IMR-90 (cell line): ENCODE measurements around the gene AKAP6. TPM values are rescaled to one million over a fixed set of nuclear protein-coding genes. Genes with fewer than 3 reads are reported as not detected.

Source experiments
- ATAC-seq: fragments of 200-7000 bp; cut with Tn5 transposase; 2 replicates; pipeline ENCODE4 v1.9.1; 2020; ENCODE audit warnings: low read depth, mild to moderate bottlenecking, moderate library complexity
- BruUV-seq: library from RNA; stranded (reverse); fragments of 400-500 nt; replicated peaks from 2 replicates; lab custom pipeline; 2021; lab: Mats Ljungman, UMichigan
- CTCF ChIA-PET: fragments of 300-600 bp; formaldehyde crosslinking; extraction: SDS; loops from one replicate; lab custom pipeline; 2021; ENCODE audit warnings: antibody characterized with exemption; lab: Yijun Ruan, JAX
- POLR2A ChIA-PET: fragments of 300-600 bp; sonication (Branson Sonifier 250); formaldehyde crosslinking; loops from one replicate; lab custom pipeline; 2022; ENCODE audit warnings: antibody characterized with exemption; ENCODE audit not compliant: unreplicated experiment; lab: Charles Lee
- DNase-seq: peaks from one replicate; pipeline ENCODE4 v3.0.0; 2013
- H2AFZ ChIP-seq: replicated peaks from 2 replicates; pipeline ENCODE3; 2013; ENCODE audit warnings: low read length, mild to moderate bottlenecking; ENCODE audit not compliant: poor library complexity
- H2AK5ac ChIP-seq: 2 replicates; pipeline ENCODE4 v1.6.1; 2013; ENCODE audit warnings: low read depth, low read length, inconsistent platforms
- H2AK9ac ChIP-seq: replicated peaks from 2 replicates; pipeline ENCODE3; 2013; ENCODE audit warnings: mild to moderate bottlenecking, low read depth, low read length, moderate library complexity; ENCODE audit not compliant: poor library complexity
- H2BK120ac ChIP-seq: 2 replicates; pipeline ENCODE4 v1.6.1; 2013; ENCODE audit warnings: low read depth, low read length, inconsistent platforms
- H2BK15ac ChIP-seq: 3 replicates; pipeline ENCODE4 v1.6.1; 2013; ENCODE audit warnings: low read depth, low read length, inconsistent platforms
- H2BK20ac ChIP-seq: 2 replicates; pipeline ENCODE4 v1.6.1; 2013; ENCODE audit warnings: low read depth, mild to moderate bottlenecking, inconsistent platforms, low read length, moderate library complexity
- H2BK5ac ChIP-seq: 2 replicates; pipeline ENCODE4 v1.6.1; 2013; ENCODE audit warnings: mild to moderate bottlenecking, low read depth, low read length, inconsistent platforms; ENCODE audit not compliant: poor library complexity, severe bottlenecking
- H3K14ac ChIP-seq: replicated peaks from 2 replicates; pipeline ENCODE4 v1.6.1; 2013; ENCODE audit warnings: low read depth, low read length, inconsistent platforms
- H3K18ac ChIP-seq: 2 replicates; pipeline ENCODE4 v1.6.1; 2013; ENCODE audit warnings: low read depth, low read length, control low read depth
- H3K23ac ChIP-seq: 2 replicates; pipeline ENCODE4 v1.6.1; 2013; ENCODE audit warnings: low read depth, low read length, inconsistent platforms
- H3K27ac ChIP-seq: 2 replicates; pipeline ENCODE4 v1.5.1; 2013; ENCODE audit warnings: mild to moderate bottlenecking, control low read depth, low read length; ENCODE audit not compliant: insufficient read depth
- H3K27me3 ChIP-seq: 2 replicates; pipeline ENCODE4 v1.6.1; 2013; ENCODE audit warnings: low read length; ENCODE audit not compliant: control insufficient read depth, insufficient read depth
- H3K36me3 ChIP-seq: 2 replicates; pipeline ENCODE4 v1.6.1; 2013; ENCODE audit warnings: low read length, mixed read lengths; ENCODE audit not compliant: control insufficient read depth, insufficient read depth
- H3K4ac ChIP-seq: 2 replicates; pipeline ENCODE4 v1.6.1; 2013; ENCODE audit warnings: low read depth, low read length, inconsistent platforms
- H3K4me1 ChIP-seq: 2 replicates; pipeline ENCODE4 v1.6.1; 2013; ENCODE audit warnings: low read length, mixed read lengths; ENCODE audit not compliant: control insufficient read depth, insufficient read depth
- H3K4me2 ChIP-seq: 2 replicates; pipeline ENCODE4 v1.6.1; 2013; ENCODE audit warnings: low read depth, mild to moderate bottlenecking, control low read depth, low read length, moderate library complexity
- H3K4me3 ChIP-seq: 2 replicates; pipeline ENCODE4 v1.5.1; 2013; ENCODE audit warnings: low read depth, mild to moderate bottlenecking, control low read depth, low read length, moderate library complexity; ENCODE audit not compliant: insufficient read depth
- H3K56ac ChIP-seq: 2 replicates; pipeline ENCODE4 v1.6.1; 2013; ENCODE audit warnings: low read length, inconsistent platforms; ENCODE audit not compliant: insufficient read depth; ENCODE audit errors: extremely low read depth
- H3K79me1 ChIP-seq, 2 experiments: 2 replicates each; pipeline ENCODE4 v1.6.1; 2013; ENCODE audit warnings: low read length in 2 of 2, inconsistent platforms in 1 of 2, low read depth in 1 of 2
- H3K9ac ChIP-seq: 2 replicates; pipeline ENCODE4 v1.6.1; 2013; ENCODE audit warnings: low read depth, low read length, control low read depth
- H3K9me1 ChIP-seq: 2 replicates; pipeline ENCODE4 v1.6.1; 2013; ENCODE audit warnings: low read length, inconsistent platforms; ENCODE audit not compliant: insufficient read depth
- H3K9me3 ChIP-seq: 2 replicates; pipeline ENCODE4 v1.6.1; 2013; ENCODE audit warnings: low read length; ENCODE audit not compliant: control insufficient read depth, insufficient read depth
- H4K20me1 ChIP-seq: 2 replicates; pipeline ENCODE4 v1.6.1; 2013; ENCODE audit warnings: low read length, inconsistent platforms; ENCODE audit not compliant: insufficient read depth
- H4K5ac ChIP-seq: 2 replicates; pipeline ENCODE4 v1.6.1; 2013; ENCODE audit warnings: mild to moderate bottlenecking, low read depth, low read length, control low read depth
- H4K8ac ChIP-seq, 2 experiments: 2 replicates each; pipeline ENCODE4 v1.6.1; 2013; ENCODE audit warnings: low read depth in 2 of 2, low read length in 2 of 2, control low read depth in 1 of 2, inconsistent platforms in 1 of 2
- H4K91ac ChIP-seq: 2 replicates; pipeline ENCODE4 v1.6.1; 2013; ENCODE audit warnings: low read depth, low read length, inconsistent platforms; ENCODE audit not compliant: insufficient read depth
- FOS ChIP-seq: fragments of 150-350 bp; IDR thresholded peaks from 2 replicates; pipeline ENCODE4 v1.6.1; 2016; ENCODE audit warnings: low read depth, low read length
- MAFK ChIP-seq: IDR thresholded peaks from 2 replicates; pipeline ENCODE4 v1.6.1; 2012; ENCODE audit warnings: low read depth, low read length, improper control_type of control experiment
- WGBS, 2 experiments: methylation state at CpG; one replicate each; pipeline versions ENCODE4 v1.1.5 to v1.1.7; 2013; ENCODE audit warnings: missing lambda C conversion rate in 2 of 2; ENCODE audit not compliant: insufficient read length in 1 of 2; ENCODE audit errors: extremely low coverage in 2 of 2; 5-methylcytosine and 5-hydroxymethylcytosine counted together
- dilution Hi-C: fragments of 300-500 bp; cut with HindIII; formaldehyde crosslinking; loops from one replicate; pipeline ENCODE4 v1.14.3; 2018; ENCODE audit warnings: low sequenced_read_pairs; ENCODE audit not compliant: unreplicated experiment
- in situ Hi-C: fragments of 300-500 bp; cut with MboI; formaldehyde crosslinking; loops from 3 replicates; pipeline ENCODE4 v1.14.3; 2019; ENCODE audit warnings: low sequenced_read_pairs, inconsistent platforms, mixed read lengths
- intact Hi-C: fragments of 100-400 bp; cut with micrococcal nuclease; formaldehyde crosslinking; loops from 2 replicates; pipeline ENCODE4 v1.10.0; 2022
- polyA plus RNA-seq, 3 experiments: library from polyadenylated mRNA; depleted of rRNA; stranded (reverse); fragments of >200 nt; gene quantifications; 2 replicates each; pipeline ENCODE4 v1.2.3, GENCODE V29; 2012; ENCODE audit warnings: low replicate concordance in 1 of 3
- total RNA-seq: library from RNA; depleted of rRNA; stranded (reverse); fragments of >200 nt; gene quantifications from 2 replicates; pipeline ENCODE4 v1.2.3, GENCODE V29; 2012

AKAP6 gene
- total and polyA plus RNA-seq, 2 of the 4 experiments (the other 2 are of a cell fraction), result 0.22 to 1.6 TPM

GRCh38 chr14:32693114-32693513 is 364.0 kb downstream of the AKAP6 start:
- Histone ChIP-seq H4K91ac (no peak overlapping the region), H2BK5ac (no peak overlapping the region), H3K27ac (no peak overlapping the region), H3K23ac (no peak overlapping the region), H2BK15ac (no peak overlapping the region), H3K9ac (no peak overlapping the region), H3K9me3 (no peaks in the 10 kb centered on the region), H4K8ac (no peak overlapping the region), H3K14ac (peak overlapping the region; percentile 45; the same call in 1 of the 2 replicates), H3K4ac (no peak overlapping the region), H4K5ac (no peak overlapping the region), H3K4me2 (no peak overlapping the region), H3K27me3 (no peaks in the 10 kb centered on the region), H2BK20ac (peak overlapping the region; percentile 69; the same call in 1 of the 2 replicates), H3K4me3 (no peak overlapping the region), H2AK9ac (no peak overlapping the region), H2BK120ac (peak overlapping the region; percentile 2; the same call in 1 of the 2 replicates), H3K18ac (no peak overlapping the region), H3K4me1 (peaks cover 5% of the 10 kb centered on the region; the same call in 1 of the 2 replicates), H3K79me1 (no peaks in the 10 kb centered on the region), H3K56ac (no peak overlapping the region; the same call in 1 of the 2 replicates), H2AK5ac (0 out of 2 replicates have a peak overlapping the region, but pooled peaks have one; percentile 15), H3K9me1 (no peaks in the 10 kb centered on the region), H3K36me3 (no peaks in the 10 kb centered on the region), H4K20me1 (no peaks in the 10 kb centered on the region), H2AFZ (no peak overlapping the region)
- in situ Hi-C loops (no loop called here), dilution Hi-C loops (no loop called here), intact Hi-C loops (no loop called here)
- DNase-seq (peak; percentile 35), ATAC-seq (no peak)
- no CpG with 5 or more reads among the region's 3 CpGs for WGBS, 2 experiments
- ChIA-PET CTCF (no interaction called here), POLR2A (no interaction called here)
- no TSS peak for BruUV-seq
- TF ChIP-seq FOS (no peak), MAFK (0 out of 2 replicates have a peak, but pooled peaks have one; percentile 4)
